Measurements from ENCODE around the gene ABI3BP.

DNA sequence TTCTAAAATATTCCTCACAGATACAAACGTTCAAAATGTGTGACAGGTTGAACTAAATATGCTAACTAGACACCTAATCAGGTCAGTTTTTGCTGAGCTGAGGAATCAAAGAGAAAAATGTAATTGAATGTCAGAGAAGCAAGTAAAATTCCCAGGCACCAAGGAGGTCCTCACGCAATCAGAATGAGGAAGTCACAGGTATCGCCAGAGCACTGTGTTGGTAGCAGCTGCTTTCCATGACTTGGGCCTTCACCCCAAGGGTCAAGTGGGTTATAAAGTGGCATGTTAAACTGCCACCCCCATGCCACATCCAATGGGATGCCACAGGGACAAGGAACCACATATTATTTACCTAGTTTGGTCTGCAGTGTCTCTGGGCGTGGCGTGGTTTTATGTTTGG lies 158.9 kb downstream of the ABI3BP start:
- TF ChIP-seq REST (IDR thresholded peaks at IDR 0.05; ENCODE audit: low read depth) (no peak), CREB1 (IDR thresholded peaks at IDR 0.05; ENCODE audit: low read depth) (no peak), TAF1 (IDR thresholded peaks at IDR 0.05; ENCODE audit: low read depth) (no peak), RAD21 (IDR thresholded peaks at IDR 0.05; ENCODE audit: low read depth) (no peak), EP300 (IDR thresholded peaks at IDR 0.05; ENCODE audit: borderline replicate concordance) (no peak), CEBPB (IDR thresholded peaks at IDR 0.05) (no peak), EGR1 (IDR thresholded peaks at IDR 0.05) (no peak), TEAD4 (IDR thresholded peaks at IDR 0.05) (no peak)
- TF ChIP-seq, protein P1, sequence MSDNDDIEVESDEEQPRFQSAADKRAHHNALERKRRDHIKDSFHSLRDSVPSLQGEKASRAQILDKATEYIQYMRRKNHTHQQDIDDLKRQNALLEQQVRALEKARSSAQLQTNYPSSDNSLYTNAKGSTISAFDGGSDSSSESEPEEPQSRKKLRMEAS (IDR thresholded peaks at IDR 0.05) = no peak
- TF ChIP-seq, protein P2, sequence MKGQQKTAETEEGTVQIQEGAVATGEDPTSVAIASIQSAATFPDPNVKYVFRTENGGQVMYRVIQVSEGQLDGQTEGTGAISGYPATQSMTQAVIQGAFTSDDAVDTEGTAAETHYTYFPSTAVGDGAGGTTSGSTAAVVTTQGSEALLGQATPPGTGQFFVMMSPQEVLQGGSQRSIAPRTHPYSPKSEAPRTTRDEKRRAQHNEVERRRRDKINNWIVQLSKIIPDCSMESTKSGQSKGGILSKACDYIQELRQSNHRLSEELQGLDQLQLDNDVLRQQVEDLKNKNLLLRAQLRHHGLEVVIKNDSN (IDR thresholded peaks at IDR 0.05) = no peak

Measured in Ishikawa (cell line).